ENCODE results near the gene CHRM5.

DNA sequence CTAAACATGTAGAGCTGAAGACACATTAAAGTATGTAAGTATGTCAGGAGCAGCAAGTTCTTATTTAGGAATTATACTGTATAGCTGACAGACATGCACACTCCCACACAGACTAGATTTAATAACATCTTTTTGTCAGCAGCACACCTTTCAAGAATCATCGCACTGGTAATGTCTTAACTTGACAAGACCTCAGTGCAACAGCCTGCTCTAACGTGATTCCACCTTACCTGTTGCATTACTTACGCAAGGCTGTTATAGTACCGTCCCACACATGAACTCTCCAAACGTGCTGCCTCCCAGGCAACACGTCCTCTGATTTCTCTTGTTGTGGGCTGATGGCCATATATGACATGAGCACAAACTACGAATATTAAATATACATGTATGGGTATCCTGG lies 11.9 kb downstream of the CHRM5 start:
- TF ChIP-seq, protein P1, sequence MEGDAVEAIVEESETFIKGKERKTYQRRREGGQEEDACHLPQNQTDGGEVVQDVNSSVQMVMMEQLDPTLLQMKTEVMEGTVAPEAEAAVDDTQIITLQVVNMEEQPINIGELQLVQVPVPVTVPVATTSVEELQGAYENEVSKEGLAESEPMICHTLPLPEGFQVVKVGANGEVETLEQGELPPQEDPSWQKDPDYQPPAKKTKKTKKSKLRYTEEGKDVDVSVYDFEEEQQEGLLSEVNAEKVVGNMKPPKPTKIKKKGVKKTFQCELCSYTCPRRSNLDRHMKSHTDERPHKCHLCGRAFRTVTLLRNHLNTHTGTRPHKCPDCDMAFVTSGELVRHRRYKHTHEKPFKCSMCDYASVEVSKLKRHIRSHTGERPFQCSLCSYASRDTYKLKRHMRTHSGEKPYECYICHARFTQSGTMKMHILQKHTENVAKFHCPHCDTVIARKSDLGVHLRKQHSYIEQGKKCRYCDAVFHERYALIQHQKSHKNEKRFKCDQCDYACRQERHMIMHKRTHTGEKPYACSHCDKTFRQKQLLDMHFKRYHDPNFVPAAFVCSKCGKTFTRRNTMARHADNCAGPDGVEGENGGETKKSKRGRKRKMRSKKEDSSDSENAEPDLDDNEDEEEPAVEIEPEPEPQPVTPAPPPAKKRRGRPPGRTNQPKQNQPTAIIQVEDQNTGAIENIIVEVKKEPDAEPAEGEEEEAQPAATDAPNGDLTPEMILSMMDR (IDR thresholded peaks at IDR 0.05): no peak
- TF ChIP-seq EZH2 (IDR thresholded peaks at IDR 0.05; ENCODE audit: borderline replicate concordance, insufficient read depth, low read depth, low read length, poor library complexity, severe bottlenecking): no peak

Data from B cell (primary cell).